ENCODE data around the gene GFOD1. TPM values are rescaled to one million over a fixed set of nuclear protein-coding genes. Genes with fewer than 3 reads are reported as not detected.

GFOD1 gene
- total and polyA plus RNA-seq, 10 of the 15 experiments (the other 5 are each of a cell fraction or from before 2014, with no cell fraction given), result 6.5 to 41.4 (median 16.0) TPM

DNA sequence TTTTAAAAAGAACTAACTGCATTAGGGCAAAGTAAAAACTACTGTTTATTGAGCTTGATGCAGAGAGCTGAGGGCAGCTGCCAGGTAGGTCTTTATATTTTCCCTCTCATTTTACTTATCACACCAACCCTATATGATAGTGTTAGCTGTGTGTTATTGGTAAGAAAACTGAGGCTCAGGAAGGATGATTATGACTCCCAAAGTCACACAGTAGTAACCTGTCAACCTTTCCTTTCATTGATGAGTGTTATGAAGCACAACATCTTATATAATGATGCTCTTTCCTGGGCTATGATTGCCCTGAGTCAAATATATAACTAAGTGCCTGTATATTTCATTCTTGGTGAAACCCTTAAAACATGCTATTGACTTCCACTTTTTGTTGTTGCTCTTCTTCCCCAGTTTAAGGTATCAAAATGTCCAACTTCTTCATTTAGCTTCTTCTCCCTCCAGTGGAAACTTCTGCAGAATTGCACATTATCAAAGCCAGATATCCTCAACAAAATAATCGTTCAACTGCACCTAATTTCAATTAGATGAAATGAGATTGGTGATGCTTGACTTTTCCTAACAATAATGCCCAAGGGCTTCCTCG, 8.1 kb downstream of the GFOD1 start:
- ChIA-PET CTCF (interaction anchor here (0.9 to 2.4 kb wide), 11 partner anchors 14 to 96 kb away, joined by 3 to 9 read pairs (median 3); partner anchors contain the start of gene SIRT5), POLR2A (interaction anchor here (0.6 to 3.9 kb wide), 8 partner anchors 8 to 96 kb away, joined by 3 to 24 read pairs (median 4); partner anchors contain the start of gene GFOD1), RAD21 (ENCODE audit: unreplicated experiment) (interaction anchor here (0.6 to 11.8 kb wide), 12 partner anchors 8 to 144 kb away, joined by 3 to 193 read pairs (median 4); partner anchors contain the start of genes GFOD1 and SIRT5), SMC1A (ENCODE audit: uncharacterized antibody, unreplicated experiment) (interaction anchor here (0.6 to 10.5 kb wide), 20 partner anchors 8 to 731 kb away, joined by 3 to 181 read pairs (median 4); partner anchors contain the start of gene GFOD1)
- no peak for TF ChIP-seq TCF12 (IDR thresholded peaks at IDR 0.05; ENCODE audit: low read depth, low read length)
- TF ChIP-seq TCF7 (IDR thresholded peaks at IDR 0.05; ENCODE audit: borderline replicate concordance), result no peak
- TF ChIP-seq, protein P1, sequence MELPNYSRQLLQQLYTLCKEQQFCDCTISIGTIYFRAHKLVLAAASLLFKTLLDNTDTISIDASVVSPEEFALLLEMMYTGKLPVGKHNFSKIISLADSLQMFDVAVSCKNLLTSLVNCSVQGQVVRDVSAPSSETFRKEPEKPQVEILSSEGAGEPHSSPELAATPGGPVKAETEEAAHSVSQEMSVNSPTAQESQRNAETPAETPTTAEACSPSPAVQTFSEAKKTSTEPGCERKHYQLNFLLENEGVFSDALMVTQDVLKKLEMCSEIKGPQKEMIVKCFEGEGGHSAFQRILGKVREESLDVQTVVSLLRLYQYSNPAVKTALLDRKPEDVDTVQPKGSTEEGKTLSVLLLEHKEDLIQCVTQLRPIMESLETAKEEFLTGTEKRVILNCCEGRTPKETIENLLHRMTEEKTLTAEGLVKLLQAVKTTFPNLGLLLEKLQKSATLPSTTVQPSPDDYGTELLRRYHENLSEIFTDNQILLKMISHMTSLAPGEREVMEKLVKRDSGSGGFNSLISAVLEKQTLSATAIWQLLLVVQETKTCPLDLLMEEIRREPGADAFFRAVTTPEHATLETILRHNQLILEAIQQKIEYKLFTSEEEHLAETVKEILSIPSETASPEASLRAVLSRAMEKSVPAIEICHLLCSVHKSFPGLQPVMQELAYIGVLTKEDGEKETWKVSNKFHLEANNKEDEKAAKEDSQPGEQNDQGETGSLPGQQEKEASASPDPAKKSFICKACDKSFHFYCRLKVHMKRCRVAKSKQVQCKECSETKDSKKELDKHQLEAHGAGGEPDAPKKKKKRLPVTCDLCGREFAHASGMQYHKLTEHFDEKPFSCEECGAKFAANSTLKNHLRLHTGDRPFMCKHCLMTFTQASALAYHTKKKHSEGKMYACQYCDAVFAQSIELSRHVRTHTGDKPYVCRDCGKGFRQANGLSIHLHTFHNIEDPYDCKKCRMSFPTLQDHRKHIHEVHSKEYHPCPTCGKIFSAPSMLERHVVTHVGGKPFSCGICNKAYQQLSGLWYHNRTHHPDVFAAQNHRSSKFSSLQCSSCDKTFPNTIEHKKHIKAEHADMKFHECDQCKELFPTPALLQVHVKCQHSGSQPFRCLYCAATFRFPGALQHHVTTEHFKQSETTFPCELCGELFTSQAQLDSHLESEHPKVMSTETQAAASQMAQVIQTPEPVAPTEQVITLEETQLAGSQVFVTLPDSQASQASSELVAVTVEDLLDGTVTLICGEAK (IDR thresholded peaks at IDR 0.05; ENCODE audit: borderline replicate concordance), result no peak
- TF ChIP-seq IKZF2 (IDR thresholded peaks at IDR 0.05), result no peak
- TF ChIP-seq, protein P2, sequence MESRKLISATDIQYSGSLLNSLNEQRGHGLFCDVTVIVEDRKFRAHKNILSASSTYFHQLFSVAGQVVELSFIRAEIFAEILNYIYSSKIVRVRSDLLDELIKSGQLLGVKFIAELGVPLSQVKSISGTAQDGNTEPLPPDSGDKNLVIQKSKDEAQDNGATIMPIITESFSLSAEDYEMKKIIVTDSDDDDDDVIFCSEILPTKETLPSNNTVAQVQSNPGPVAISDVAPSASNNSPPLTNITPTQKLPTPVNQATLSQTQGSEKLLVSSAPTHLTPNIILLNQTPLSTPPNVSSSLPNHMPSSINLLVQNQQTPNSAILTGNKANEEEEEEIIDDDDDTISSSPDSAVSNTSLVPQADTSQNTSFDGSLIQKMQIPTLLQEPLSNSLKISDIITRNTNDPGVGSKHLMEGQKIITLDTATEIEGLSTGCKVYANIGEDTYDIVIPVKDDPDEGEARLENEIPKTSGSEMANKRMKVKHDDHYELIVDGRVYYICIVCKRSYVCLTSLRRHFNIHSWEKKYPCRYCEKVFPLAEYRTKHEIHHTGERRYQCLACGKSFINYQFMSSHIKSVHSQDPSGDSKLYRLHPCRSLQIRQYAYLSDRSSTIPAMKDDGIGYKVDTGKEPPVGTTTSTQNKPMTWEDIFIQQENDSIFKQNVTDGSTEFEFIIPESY (IDR thresholded peaks at IDR 0.05), result no peak
- TF ChIP-seq SREBF1 (IDR thresholded peaks at IDR 0.05; ENCODE audit: low read length), result no peak
- TSS peak; percentile 9 for BruUV-seq (replicated peaks)
- Histone ChIP-seq H4K20me1 (ENCODE audit: control insufficient read depth, insufficient read depth) (no peaks in the 10 kb centered on the region), H3K9ac (ENCODE audit: control insufficient read depth, insufficient read depth, low read length) (no peak overlapping the region), H3K36me3 (ENCODE audit: control insufficient read depth in 2 of 2, insufficient read depth in 2 of 2, low read length in 1 of 2) (peaks cover 9 to 22% of the 10 kb centered on the region in 2 experiments), H3K4me2 (ENCODE audit: control insufficient read depth, insufficient read depth) (peak overlapping the region; percentile 38; the same call in 1 of the 2 replicates), H3K27me3 (replicated peaks in 1 of 2; ENCODE audit: control insufficient read depth in 2 of 2, insufficient read depth in 2 of 2, low read length in 1 of 2) (no peaks in the 10 kb centered on the region), H3K27ac (ENCODE audit: control insufficient read depth, insufficient read depth) (peak overlapping the region; percentile 49; the same call in 1 of the 2 replicates), H3K9me3 (replicated peaks; ENCODE audit: control insufficient read depth, insufficient read depth, low read length) (peaks cover 5% of the 10 kb centered on the region; the same call in 2 of the 3 replicates), H2AFZ (ENCODE audit: control insufficient read depth, low read depth, low read length) (no peak overlapping the region), H3K79me2 (ENCODE audit: control insufficient read depth, insufficient read depth, low read length) (peaks cover 84% of the 10 kb centered on the region), H3K4me1 (ENCODE audit: control insufficient read depth, insufficient read depth, low read length) (peaks cover 50% of the 10 kb centered on the region), H3K4me3 (peak overlapping the region; percentile 12; the same call in 1 of the 2 replicates)
- no peak for ATAC-seq
- intact Hi-C loops (cut with micrococcal nuclease; ENCODE audit: unreplicated experiment), result no loop called here
- peak; percentile 18 for FAIRE-seq
- in situ Hi-C loops (cut with MboI), result no loop called here
- DNase-seq (ENCODE audit: low read depth, low spot score), result no peak
- 53% methylated on average over 2 of the region's 2 CpGs for WGBS (ENCODE audit: insufficient coverage, insufficient replicate concordance, low lambda C conversion rate, missing lambda C conversion rate)

Data from GM12878 (cell line).